GM19395 (cell line): ENCODE data around the gene GREM1.

Experiments used
- ATAC-seq: cut with Tn5 transposase; IDR thresholded peaks from one replicate; pipeline ENCODE4 v1.9.1; 2021; ENCODE audit warnings: mild to moderate bottlenecking, moderate library complexity; ENCODE audit not compliant: unreplicated experiment

The GREM1 gene

DNA sequence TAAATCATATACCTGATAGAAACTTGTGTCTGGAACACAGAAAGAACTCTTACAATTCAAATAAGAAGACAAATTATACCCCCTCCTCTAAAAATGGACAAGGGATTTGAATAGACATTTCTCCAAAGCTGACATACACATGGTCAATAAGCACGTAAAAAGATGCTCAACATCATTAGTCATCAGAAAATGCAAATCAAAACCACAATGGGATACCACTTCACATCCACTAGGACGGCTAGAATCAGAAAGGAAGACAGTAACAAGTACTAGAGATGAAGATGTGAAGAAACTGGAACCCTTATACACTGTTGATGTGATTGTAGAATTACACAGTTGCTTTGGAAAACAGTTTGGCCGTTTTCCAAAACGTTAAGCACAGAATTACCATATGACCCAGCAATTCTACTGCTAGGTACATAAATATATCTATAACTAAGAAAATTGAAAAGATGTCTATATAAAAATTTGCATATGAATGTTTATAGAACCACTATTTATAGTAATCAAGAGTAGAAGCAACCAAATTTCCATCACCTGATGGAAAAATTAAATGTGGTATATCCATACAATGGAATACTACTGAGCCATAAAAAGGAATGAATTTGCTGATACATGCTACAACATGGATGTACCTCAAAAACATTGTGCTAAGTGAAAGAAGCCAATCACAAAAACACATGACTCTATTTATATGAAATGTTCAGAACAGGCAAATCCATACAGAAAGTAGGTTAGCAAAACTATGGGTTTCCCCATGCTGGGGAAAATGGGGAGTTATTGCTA lies 60.8 kb downstream of the GREM1 start:
- no peak for ATAC-seq

DNA sequence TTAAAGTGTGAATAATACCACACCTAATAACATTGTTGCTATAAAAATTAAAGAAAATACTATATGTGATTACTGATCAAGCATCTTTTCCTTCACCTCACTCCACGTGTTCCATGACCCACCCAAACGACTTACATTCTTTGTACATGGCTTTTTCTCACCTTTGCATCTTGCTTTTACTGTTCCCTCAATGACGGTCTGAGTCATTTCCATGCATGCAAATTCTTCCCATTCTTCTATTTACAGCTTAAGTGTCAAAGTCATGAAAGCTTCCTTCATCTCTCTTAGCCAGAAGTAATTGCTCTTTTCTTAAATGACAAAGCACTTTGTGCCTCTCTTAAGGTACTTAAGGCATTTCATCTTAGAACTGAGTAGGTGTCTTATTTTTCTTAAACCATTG lies 64.0 kb downstream of the GREM1 start:
- ATAC-seq: no peak

DNA sequence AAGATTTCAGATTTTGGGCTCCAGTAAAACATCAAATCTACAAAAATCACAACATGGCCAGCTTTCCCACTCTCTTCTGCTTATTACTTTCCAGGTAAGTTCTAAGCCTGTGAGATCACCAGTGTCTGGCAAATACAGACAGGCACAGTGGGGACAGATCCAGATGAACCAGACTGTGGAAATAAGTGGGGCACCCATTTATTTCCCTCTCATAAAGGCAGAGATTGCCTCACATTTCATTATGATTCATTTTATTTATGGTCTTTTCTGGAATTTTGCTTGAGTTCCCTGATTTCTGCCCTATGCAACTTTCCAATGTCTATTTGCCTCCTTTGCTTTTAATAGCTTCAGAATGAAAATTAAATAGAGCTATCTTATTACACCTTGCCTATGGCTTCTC lies 66.8 kb downstream of the GREM1 start:
- ATAC-seq: no peak

DNA sequence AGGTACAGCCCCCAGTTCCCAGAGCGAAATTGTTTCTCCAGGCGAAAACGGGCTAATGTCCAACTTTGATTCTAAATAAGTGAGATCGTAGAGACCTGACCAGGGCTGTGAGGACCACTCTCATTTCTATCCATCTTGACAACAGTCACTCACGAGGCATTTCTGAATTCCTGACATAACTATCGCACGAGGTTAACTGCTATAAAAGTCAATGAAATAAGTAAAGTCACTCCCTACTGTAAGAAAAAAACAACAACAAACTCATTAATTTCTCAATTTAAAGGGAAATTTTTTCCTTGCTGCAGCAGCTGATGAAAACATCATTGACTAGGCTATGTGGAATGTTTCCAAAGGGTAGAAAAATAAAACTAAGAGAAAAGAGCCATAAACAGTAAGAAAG lies 69.1 kb downstream of the GREM1 start:
- no peak for ATAC-seq

DNA sequence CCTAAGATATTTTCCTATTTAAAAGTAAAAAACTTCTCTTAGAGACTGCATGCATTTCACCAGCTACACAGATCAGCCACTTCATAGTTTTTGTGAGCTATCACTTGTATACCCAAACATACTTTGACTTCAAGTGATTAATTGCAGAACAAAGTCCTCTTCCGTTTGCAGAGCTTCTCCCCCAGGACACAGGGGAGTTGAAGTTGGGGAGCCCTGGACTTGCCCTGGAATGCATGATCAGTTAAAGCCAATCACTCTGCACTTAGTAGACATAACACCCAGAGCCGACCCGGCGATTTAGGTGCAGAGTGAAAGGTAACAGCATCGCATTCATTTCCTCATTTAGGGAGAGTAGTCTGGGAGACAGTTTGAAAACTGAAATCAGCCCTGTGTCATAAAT lies 70.1 kb downstream of the GREM1 start:
- ATAC-seq: no peak

DNA sequence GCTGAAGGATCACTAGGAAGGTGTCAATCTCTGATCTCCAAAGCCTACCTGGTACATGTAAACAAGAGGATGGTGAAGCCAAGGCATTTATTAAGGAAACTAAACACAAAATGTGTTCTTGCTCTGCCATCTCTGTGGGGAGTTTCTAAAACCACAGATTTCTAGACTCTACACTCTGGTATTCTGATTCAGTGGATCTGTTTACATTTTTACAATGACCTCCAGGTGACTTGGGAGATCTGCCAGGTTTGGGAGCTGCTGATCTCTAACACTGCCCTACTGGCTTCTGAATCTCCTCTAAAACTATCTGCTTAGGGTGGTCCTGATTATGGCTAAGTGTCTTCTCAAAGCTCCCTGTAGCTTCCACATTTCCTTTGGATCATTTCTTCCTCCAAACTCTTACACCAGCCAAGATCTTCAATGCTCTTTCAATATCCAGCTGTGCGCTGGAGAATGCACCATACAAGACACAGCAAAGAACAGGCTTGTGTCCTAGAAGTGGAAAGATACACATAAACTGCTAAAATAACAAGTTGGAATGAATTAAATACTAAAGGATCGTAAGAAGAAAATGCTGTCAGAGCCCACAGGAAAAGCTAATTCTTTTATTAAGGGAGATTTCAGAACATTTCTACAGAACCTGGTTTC lies 72.7 kb downstream of the GREM1 start:
- ATAC-seq: no peak

DNA sequence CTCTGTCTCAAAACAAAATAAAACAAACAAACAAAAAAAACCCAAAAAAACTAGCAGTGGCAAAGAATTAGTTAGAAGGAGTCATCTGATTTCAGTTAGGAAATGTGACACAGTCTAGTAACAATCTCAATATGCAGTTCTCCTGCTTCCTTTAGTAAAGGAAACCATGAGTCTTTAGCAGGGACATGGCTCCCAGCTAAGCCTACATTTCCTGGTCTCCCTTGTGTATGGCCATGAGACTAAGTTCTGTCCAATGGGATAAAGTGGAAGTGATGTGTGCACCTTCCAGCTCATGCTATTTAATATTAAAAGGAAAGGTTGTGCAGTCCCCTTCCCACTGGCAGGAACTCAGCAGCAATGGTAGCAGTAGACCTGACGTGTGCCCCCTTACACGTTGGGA lies 74.6 kb downstream of the GREM1 start:
- no peak for ATAC-seq
